BJ (cell line): ENCODE results near the gene WWOX. TPM values are rescaled to one million over a fixed set of nuclear protein-coding genes. Genes with fewer than 3 reads are reported as not detected.

ENCODE experiments used
- CTCF ChIA-PET: fragments of 350-600 bp; formaldehyde crosslinking; extraction: SDS; loops from one replicate; lab custom pipeline; 2021; ENCODE audit warnings: antibody characterized with exemption, inconsistent platforms; lab: Yijun Ruan, JAX
- POLR2A ChIA-PET: fragments of 300-600 bp; sonication (Branson Sonifier 250); formaldehyde crosslinking; extraction: SDS; loops from one replicate; lab custom pipeline; 2021; ENCODE audit warnings: antibody characterized with exemption; lab: Charles Lee
- DNase-seq: peaks from one replicate; pipeline ENCODE4 v3.0.0-alpha.2; 2011; ENCODE audit warnings: low read depth
- H3K27me3 ChIP-seq: 2 replicates; pipeline ENCODE4 v1.6.0; 2011; ENCODE audit warnings: low read length; ENCODE audit not compliant: control insufficient read depth, insufficient read depth
- H3K36me3 ChIP-seq: 2 replicates; pipeline ENCODE4 v1.5.1; 2011; ENCODE audit warnings: low read length; ENCODE audit not compliant: control insufficient read depth, insufficient read depth
- H3K4me3 ChIP-seq: 2 replicates; pipeline ENCODE4 v1.5.1; 2011; ENCODE audit warnings: low read depth, mild to moderate bottlenecking, control low read depth, low read length
- polyA plus RNA-seq: library from polyadenylated mRNA; depleted of rRNA; stranded (reverse); fragments of >200 nt; gene quantifications from 2 replicates; pipeline ENCODE4 v1.2.3, GENCODE V29; 2011
- TF ChIP-seq, protein P1 (sequence below): IDR thresholded peaks from 2 replicates; pipeline ENCODE4 v1.5.1; 2011; ENCODE audit warnings: low read depth, mild to moderate bottlenecking, control low read depth, inconsistent platforms, low read length, moderate library complexity; ENCODE audit not compliant: insufficient read depth

The WWOX gene
- polyA plus RNA-seq, 1 experiment = 3.1 TPM

DNA sequence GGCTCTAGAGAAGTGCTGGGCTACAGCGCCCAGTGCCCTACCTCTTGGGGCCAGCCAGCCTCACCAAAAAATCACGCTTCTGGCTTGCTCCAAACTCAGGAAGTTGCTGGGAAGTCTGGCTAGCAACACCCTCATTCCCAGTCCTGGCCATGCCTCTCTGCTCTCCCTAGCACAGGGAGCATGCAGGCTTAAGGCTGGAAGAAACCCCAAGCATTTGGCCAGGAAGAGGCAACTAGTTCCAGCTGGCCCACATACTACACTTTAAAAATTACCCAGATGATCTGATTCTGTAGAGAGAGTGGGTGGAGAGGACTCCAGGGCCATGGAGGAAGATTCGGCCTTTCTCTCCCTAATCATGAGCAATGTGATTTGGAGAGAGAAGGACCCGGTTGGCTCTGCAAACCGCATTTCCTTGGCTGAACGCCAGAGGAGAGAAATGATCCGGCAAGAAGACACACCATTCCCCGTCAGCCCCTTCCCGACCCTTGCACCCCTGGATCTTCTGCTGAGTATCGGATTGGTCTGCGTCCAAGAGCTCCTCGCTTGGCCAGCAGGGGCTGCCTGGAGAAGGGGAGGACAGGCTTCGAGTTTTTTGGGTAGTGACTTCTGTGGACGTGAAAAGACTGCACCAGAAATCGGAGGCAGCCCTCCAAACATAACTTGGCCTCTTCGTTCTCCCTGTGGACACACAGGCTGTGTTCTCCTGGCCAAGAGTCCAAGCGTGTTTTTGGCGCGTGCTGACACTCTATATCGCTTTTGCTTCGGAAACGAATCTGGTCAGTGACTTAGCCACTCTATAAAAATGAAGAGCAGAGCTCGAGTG lies 406.3 kb downstream of the WWOX start:
- POLR2A ChIA-PET = no interaction called here
- CTCF ChIA-PET = no interaction called here
- no peaks in the 10 kb centered on the region for H3K27me3 ChIP-seq
- no peaks in the 10 kb centered on the region for H3K36me3 ChIP-seq
- H3K4me3 ChIP-seq = no peak overlapping the region
- DNase-seq = no peak
- TF ChIP-seq, protein P1, sequence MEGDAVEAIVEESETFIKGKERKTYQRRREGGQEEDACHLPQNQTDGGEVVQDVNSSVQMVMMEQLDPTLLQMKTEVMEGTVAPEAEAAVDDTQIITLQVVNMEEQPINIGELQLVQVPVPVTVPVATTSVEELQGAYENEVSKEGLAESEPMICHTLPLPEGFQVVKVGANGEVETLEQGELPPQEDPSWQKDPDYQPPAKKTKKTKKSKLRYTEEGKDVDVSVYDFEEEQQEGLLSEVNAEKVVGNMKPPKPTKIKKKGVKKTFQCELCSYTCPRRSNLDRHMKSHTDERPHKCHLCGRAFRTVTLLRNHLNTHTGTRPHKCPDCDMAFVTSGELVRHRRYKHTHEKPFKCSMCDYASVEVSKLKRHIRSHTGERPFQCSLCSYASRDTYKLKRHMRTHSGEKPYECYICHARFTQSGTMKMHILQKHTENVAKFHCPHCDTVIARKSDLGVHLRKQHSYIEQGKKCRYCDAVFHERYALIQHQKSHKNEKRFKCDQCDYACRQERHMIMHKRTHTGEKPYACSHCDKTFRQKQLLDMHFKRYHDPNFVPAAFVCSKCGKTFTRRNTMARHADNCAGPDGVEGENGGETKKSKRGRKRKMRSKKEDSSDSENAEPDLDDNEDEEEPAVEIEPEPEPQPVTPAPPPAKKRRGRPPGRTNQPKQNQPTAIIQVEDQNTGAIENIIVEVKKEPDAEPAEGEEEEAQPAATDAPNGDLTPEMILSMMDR = peak; percentile 32

DNA sequence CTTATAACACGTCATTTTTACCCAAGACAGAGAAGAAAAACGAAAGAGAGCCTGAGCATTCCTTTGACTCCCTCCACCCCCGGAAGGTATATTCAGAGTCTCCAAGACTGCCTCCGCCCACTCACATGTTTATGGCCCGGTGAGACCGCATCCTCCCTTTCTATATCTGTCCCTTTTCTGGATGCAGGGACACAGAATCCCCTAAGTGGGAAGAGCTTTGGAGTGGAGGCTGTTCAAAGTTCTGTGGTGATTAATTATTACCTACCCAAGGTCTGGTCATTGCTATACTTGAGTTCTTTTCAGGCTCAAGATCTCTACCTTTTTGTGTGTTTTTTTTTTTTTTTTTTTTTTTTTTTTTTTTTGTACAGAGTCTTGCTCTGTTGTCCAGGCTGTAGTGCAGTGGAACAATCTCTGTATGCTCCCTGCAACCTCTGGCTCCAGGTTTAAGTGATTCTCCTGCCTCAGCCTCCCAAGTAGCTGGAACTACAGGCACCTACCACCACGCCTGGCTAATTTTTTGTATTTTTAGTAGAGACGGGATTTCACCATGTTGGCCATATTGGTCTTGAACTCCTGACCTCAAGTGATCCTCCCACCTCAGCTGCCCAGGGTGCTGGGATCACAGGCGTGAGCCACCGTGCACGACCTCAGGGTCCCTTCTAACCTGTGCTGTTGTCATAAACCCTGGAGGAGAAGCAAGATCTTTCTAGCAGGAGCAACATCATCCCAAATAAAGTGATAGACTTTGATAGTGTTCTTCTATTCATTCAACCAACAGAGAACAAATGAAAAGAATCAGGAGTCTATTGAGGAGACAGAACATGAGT lies 407.1 kb downstream of the WWOX start:
- CTCF ChIA-PET = interaction anchor here (0.7 kb wide), 1 partner anchor 1207 kb away, joined by 3 read pairs; no protein-coding TSS in a partner anchor
- TF ChIP-seq, protein P1 = no peak
- Histone ChIP-seq H3K4me3 (no peak overlapping the region), H3K36me3 (no peaks in the 10 kb centered on the region), H3K27me3 (no peaks in the 10 kb centered on the region)
- POLR2A ChIA-PET = no interaction called here
- no peak for DNase-seq

DNA sequence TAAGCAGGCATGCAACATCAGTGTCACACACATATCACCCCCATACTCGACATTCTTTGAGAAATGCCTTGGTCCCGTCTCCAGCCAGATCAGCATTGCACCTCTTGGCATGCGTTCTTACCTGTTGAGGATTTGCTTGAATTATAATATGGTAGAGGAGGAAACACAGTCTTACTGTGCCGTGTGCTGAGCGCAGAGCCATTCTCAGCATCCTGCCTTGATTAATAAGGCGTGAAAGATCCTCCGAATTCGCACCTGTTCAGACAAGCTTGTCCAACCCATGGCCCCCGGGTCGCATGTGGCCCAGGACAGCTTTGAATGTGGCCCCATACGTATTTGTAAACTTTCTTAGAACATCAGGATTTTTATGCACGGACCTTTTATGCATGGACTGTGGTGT lies 408.1 kb downstream of the WWOX start:
- CTCF ChIA-PET = no interaction called here
- no peaks in the 10 kb centered on the region for H3K27me3 ChIP-seq
- TF ChIP-seq, protein P1 = no peak

DNA sequence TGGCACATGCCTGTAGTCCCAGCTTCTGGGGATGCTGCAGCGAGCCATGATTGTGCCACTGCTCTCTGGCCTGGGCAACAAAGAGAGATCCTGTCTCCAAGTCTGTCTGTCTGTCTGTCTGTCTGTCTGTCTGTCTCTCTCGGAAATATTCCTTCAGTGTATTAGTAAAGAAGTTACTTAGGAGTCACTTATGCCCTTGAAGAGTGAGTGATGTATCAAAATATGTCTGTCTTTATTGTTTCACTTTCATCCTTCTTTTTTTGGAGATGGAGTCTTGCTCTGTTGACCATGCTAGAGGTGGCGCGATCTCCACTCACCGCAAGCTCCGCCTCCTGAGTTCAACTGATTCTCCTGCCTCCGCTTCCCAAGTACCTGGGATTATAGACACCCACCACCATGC lies 410.5 kb downstream of the WWOX start:
- no peaks in the 10 kb centered on the region for H3K36me3 ChIP-seq
- ChIA-PET POLR2A (no interaction called here), CTCF (no interaction called here)

More for the DNA sequence above, 408.1 kb downstream of the WWOX start:
- POLR2A ChIA-PET = no interaction called here
- no peak for DNase-seq
- H3K4me3 ChIP-seq = no peak overlapping the region
- H3K36me3 ChIP-seq = no peaks in the 10 kb centered on the region

More for the DNA sequence above, 410.5 kb downstream of the WWOX start:
- DNase-seq = no peak
- Histone ChIP-seq H3K27me3 (no peaks in the 10 kb centered on the region), H3K4me3 (no peak overlapping the region)
- TF ChIP-seq, protein P1 = no peak
